ENCODE results near the gene ABCA3. TPM values are rescaled to one million over a fixed set of nuclear protein-coding genes. Genes with fewer than 3 reads are reported as not detected.

The ABCA3 gene
- total RNA-seq, 1 experiment from 2014 or later: 58.4 TPM

GRCh38 chr16:2229091-2229490, 111.4 kb downstream of the ABCA3 start:
- H3K4me1 ChIP-seq (ENCODE audit: control insufficient read depth, insufficient read depth, low read length): peaks cover 16% of the 10 kb centered on the region
- H3K9me3 ChIP-seq (ENCODE audit: control insufficient read depth, insufficient read depth, low read depth, low read length): no peaks in the 10 kb centered on the region
- no TSS peak for BruUV-seq (replicated peaks)
- in situ Hi-C loops (cut with HindIII; ENCODE audit: low pct_unique_long_range_greater_than_20kb, low sequenced_read_pairs) (no loop called here), intact Hi-C loops (cut with micrococcal nuclease; ENCODE audit: unreplicated experiment) (no loop called here)
- peaks cover 5% of the 10 kb centered on the region; the same call in 1 of the 2 replicates for H3K36me3 ChIP-seq (ENCODE audit: control insufficient read depth, insufficient read depth, low read length)
- ChIA-PET POLR2A (no interaction called here), CTCF (no interaction called here)
- H3K27me3 ChIP-seq (ENCODE audit: control insufficient read depth, insufficient read depth, low read length): no peaks in the 10 kb centered on the region
- H3K4me3 ChIP-seq (ENCODE audit: low read depth in 2 of 2, low read length in 2 of 2): no peak overlapping the region
- no peak for TF ChIP-seq POLR2AphosphoS5 (IDR thresholded peaks at IDR 0.05; ENCODE audit: low read depth, low read length)
- no peak for TF ChIP-seq TCF7L2 (IDR thresholded peaks at IDR 0.05; ENCODE audit: low read depth, low read length)
- no peak for TF ChIP-seq REST (IDR thresholded peaks at IDR 0.05; ENCODE audit: insufficient read depth in 1 of 2, low read depth in 2 of 2, low read length in 1 of 2)
- TF ChIP-seq SIN3A (IDR thresholded peaks at IDR 0.05; ENCODE audit: borderline replicate concordance, insufficient read depth, low read depth, low read length): no peak
- no peak for TF ChIP-seq CTCF (IDR thresholded peaks at IDR 0.05)
- no peak overlapping the region for H3K27ac ChIP-seq (ENCODE audit: low read length)
- ATAC-seq (no peak), DNase-seq (ENCODE audit: low read depth, low spot score) (no peak)

GRCh38 chr16:2228161-2228824, 112.2 kb downstream of the ABCA3 start:
- peaks cover 8% of the 10 kb centered on the region; the same call in 1 of the 2 replicates for H3K36me3 ChIP-seq (ENCODE audit: control insufficient read depth, insufficient read depth, low read length)
- H3K4me1 ChIP-seq (ENCODE audit: control insufficient read depth, insufficient read depth, low read length): peaks cover 16% of the 10 kb centered on the region
- no TSS peak for BruUV-seq (replicated peaks)
- DNase-seq (ENCODE audit: low read depth, low spot score): no peak
- ChIA-PET POLR2A (no interaction called here), CTCF (no interaction called here)
- ATAC-seq: no peak
- H3K27me3 ChIP-seq (ENCODE audit: control insufficient read depth, insufficient read depth, low read length): no peaks in the 10 kb centered on the region
- intact Hi-C loops (cut with micrococcal nuclease; ENCODE audit: unreplicated experiment): no loop called here
- no peak overlapping the region for H3K27ac ChIP-seq (ENCODE audit: low read length)
- no peaks in the 10 kb centered on the region for H3K9me3 ChIP-seq (ENCODE audit: control insufficient read depth, insufficient read depth, low read depth, low read length)
- TF ChIP-seq SIN3A (IDR thresholded peaks at IDR 0.05; ENCODE audit: borderline replicate concordance, insufficient read depth, low read depth, low read length): no peak
- no peak for TF ChIP-seq TCF7L2 (IDR thresholded peaks at IDR 0.05; ENCODE audit: low read depth, low read length)
- no peak for TF ChIP-seq REST (IDR thresholded peaks at IDR 0.05; ENCODE audit: insufficient read depth in 1 of 2, low read depth in 2 of 2, low read length in 1 of 2)
- TF ChIP-seq CTCF (IDR thresholded peaks at IDR 0.05): no peak
- TF ChIP-seq POLR2AphosphoS5 (IDR thresholded peaks at IDR 0.05; ENCODE audit: low read depth, low read length): no peak
- no peak overlapping the region for H3K4me3 ChIP-seq (ENCODE audit: low read depth in 2 of 2, low read length in 2 of 2)
- in situ Hi-C loops (cut with HindIII; ENCODE audit: low pct_unique_long_range_greater_than_20kb, low sequenced_read_pairs): no loop called here
